Tibial nerve (tissue), 4 donors: ENCODE data around the gene GREM1. TPM values are rescaled to one million over a fixed set of nuclear protein-coding genes. Genes with fewer than 3 reads are reported as not detected.

ENCODE experiments used
- DNase-seq, 2 donors: peaks; one replicate each; pipeline ENCODE4 v3.0.0-alpha.2; 2019; ENCODE audit warnings: low spot score in 2 of 2
- H3K27ac ChIP-seq, 4 donors: fragments of 200-600 bp; sonication (generic) in 3 of 4; one replicate each; pipeline ENCODE4 v1.5.1; 2017 to 2019; ENCODE audit warnings: mild to moderate bottlenecking in 1 of 4
- H3K27me3 ChIP-seq, 2 donors: fragments of 200-600 bp; sonication (generic) in 1 of 2; one replicate each; pipeline versions ENCODE4 v1.5.1 to v1.6.0; 2017 to 2019
- H3K36me3 ChIP-seq, 3 donors: fragments of 200-600 bp; sonication (generic); one replicate each; pipeline ENCODE4 v1.5.1; 2018 to 2019
- H3K4me1 ChIP-seq, 4 donors: fragments of 200-600 bp; sonication (generic) in 3 of 4; one replicate each; pipeline ENCODE4 v1.5.1; 2017 to 2019
- H3K4me3 ChIP-seq, 4 donors: fragments of 200-600 bp; sonication (generic) in 3 of 4; one replicate each; pipeline ENCODE4 v1.5.1; 2017 to 2019; ENCODE audit warnings: mild to moderate bottlenecking in 1 of 4, moderate library complexity in 1 of 4
- H3K9me3 ChIP-seq, 4 donors: fragments of 200-600 bp; sonication (generic) in 3 of 4; one replicate each; pipeline ENCODE4 v1.5.1; 2017 to 2019
- EP300 ChIP-seq, 2 donors: sonication (generic); formaldehyde crosslinking; IDR thresholded peaks; one replicate each; pipeline ENCODE4 v1.6.1; 2017; ENCODE audit warnings: antibody characterized with exemption in 2 of 2, mild to moderate bottlenecking in 1 of 2
- POLR2A ChIP-seq, 2 donors: fragments of 450-650 bp; IDR thresholded peaks; one replicate each; pipeline ENCODE4 v1.6.1; 2017; ENCODE audit warnings: antibody characterized with exemption in 2 of 2, mild to moderate bottlenecking in 2 of 2, moderate library complexity in 2 of 2
- WGBS, 2 donors: methylation state at CpG; one replicate each; pipeline ENCODE4 v1.1.5; 2018; 5-methylcytosine and 5-hydroxymethylcytosine counted together
- total RNA-seq, 4 donors: library from RNA; depleted of rRNA; stranded (reverse); fragments of >200 nt; gene quantifications; one replicate each; pipeline ENCODE4 v1.1.0, GENCODE V29; 2016
- TF ChIP-seq, protein P1 (sequence below), 5 experiments: fragments of 200-600 bp in 3 of 5; fragments of 450-650 bp in 2 of 5; sonication (generic) in 3 of 5; IDR thresholded peaks; one replicate each; pipeline ENCODE4 v1.5.1; 2016 to 2019; ENCODE audit warnings: antibody characterized with exemption in 5 of 5, mild to moderate bottlenecking in 3 of 5, moderate library complexity in 2 of 5

The GREM1 gene
- total RNA-seq, 4 donors from 2014 or later = 0.30 TPM; not detected in 3

DNA sequence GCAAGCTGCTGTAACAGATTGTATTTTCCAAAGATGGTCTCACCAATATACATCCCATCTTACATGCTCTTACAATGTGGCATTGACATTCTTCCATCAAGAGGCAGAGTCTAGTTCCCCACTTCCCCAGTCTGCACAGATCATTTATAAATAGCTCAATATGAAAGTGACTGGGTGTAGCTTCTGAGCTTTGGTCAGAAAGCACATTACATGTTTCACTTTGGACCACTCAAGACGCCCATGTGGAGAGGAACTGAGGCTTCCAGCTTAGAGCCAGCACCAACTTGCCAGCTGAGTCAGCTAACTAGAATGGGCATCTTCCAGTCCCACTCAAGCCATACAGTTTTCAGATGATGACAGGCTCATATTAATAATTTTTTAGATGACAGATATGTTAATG lies 45.5 kb downstream of the GREM1 start:
- Histone ChIP-seq H3K4me3 (no peak overlapping the region), H3K27ac (no peak overlapping the region), H3K36me3 (no peaks in the 10 kb centered on the region), H3K27me3 (no peaks in the 10 kb centered on the region), H3K4me1 (no peaks in the 10 kb centered on the region), H3K9me3 (no peaks in the 10 kb centered on the region)
- WGBS, 2 donors = 80 to 85% methylated on average over 1 of the region's 1 CpG
- TF ChIP-seq, protein P1, sequence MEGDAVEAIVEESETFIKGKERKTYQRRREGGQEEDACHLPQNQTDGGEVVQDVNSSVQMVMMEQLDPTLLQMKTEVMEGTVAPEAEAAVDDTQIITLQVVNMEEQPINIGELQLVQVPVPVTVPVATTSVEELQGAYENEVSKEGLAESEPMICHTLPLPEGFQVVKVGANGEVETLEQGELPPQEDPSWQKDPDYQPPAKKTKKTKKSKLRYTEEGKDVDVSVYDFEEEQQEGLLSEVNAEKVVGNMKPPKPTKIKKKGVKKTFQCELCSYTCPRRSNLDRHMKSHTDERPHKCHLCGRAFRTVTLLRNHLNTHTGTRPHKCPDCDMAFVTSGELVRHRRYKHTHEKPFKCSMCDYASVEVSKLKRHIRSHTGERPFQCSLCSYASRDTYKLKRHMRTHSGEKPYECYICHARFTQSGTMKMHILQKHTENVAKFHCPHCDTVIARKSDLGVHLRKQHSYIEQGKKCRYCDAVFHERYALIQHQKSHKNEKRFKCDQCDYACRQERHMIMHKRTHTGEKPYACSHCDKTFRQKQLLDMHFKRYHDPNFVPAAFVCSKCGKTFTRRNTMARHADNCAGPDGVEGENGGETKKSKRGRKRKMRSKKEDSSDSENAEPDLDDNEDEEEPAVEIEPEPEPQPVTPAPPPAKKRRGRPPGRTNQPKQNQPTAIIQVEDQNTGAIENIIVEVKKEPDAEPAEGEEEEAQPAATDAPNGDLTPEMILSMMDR (IDR thresholded peaks at IDR 0.05) = no peak
- no peak for TF ChIP-seq POLR2A (IDR thresholded peaks at IDR 0.05)
- TF ChIP-seq EP300 (IDR thresholded peaks at IDR 0.05) = no peak
- no peak for DNase-seq

DNA sequence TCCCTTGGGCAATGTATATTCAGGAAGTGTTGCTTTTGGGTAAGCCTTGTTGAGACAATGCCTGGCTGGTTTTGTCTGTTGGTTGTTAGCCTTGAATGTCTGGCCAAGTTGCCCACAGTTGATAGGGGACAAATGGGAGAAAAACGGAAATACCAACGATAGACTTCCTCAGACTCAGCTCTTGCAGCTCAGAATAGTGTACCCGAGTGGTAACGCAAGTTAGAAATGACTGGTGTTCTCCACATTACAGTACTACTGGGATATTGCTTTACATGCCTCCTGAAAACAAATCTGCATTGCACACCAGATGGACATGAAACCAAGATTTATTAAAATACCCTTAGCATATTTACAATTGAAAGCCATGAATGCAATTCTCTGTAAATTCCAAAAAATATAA lies 47.4 kb downstream of the GREM1 start:
- no peaks in the 10 kb centered on the region for H3K9me3 ChIP-seq
- no peaks in the 10 kb centered on the region for H3K27me3 ChIP-seq
- no peak for DNase-seq
- H3K27ac ChIP-seq = no peak overlapping the region
- H3K4me3 ChIP-seq = no peak overlapping the region
- no peaks in the 10 kb centered on the region for H3K4me1 ChIP-seq
- TF ChIP-seq POLR2A (IDR thresholded peaks at IDR 0.05) (no peak), EP300 (IDR thresholded peaks at IDR 0.05) (no peak)
- TF ChIP-seq, protein P1 (IDR thresholded peaks at IDR 0.05) = no peak
- 66 to 67% methylated on average over 4 of the region's 4 CpGs for WGBS, 2 donors
- no peaks in the 10 kb centered on the region for H3K36me3 ChIP-seq

DNA sequence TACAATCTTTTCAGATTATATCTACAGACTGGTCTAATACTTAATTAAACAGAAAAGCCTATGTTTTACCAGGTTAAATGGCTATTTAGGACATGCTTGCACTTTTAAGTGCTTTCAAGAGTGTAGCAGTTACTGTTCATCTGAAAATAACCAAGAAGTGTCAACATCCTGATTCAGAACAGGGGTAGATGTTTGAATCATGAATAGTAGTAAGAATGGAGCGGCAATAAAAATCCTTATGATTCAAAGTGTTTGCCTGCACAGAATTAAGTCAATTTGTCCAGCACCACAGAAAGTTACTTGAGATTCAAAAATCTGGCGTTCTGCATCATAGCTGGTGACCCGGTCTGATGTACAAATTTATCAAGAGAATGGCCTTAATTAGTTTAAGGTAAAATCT lies 48.3 kb downstream of the GREM1 start:
- WGBS, 2 donors = 73 to 77% methylated on average over 3 of the region's 3 CpGs

DNA sequence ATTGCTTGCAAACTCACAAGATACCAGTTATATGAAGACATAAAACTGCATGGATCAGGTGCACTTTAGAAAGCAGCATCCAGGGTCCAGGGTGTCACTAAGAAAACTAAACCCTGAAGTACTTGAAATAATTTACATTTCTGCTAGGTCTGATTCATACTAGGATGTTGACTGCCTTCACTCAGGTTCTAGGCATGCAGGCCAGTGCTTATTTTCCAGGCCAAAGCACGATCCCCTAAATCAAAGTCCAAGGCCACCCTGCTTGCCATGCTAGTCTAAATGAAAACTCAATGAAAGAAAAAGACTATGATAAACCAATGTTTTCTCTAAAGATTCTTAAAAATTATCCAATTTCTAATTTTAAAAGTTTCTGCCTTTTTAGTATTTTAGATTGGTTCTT lies 49.4 kb downstream of the GREM1 start:
- Histone ChIP-seq H3K4me1 (no peaks in the 10 kb centered on the region), H3K36me3 (no peaks in the 10 kb centered on the region), H3K4me3 (no peak overlapping the region), H3K27ac (no peak overlapping the region), H3K27me3 (no peaks in the 10 kb centered on the region), H3K9me3 (no peaks in the 10 kb centered on the region)
- no peak for DNase-seq
- TF ChIP-seq POLR2A (IDR thresholded peaks at IDR 0.05) (no peak), EP300 (IDR thresholded peaks at IDR 0.05) (no peak)
- TF ChIP-seq, protein P1 (IDR thresholded peaks at IDR 0.05) = no peak
- 93 to 95% methylated on average over 1 of the region's 1 CpG for WGBS, 2 donors

More for the DNA sequence above, 48.3 kb downstream of the GREM1 start:
- Histone ChIP-seq H3K4me3 (no peak overlapping the region), H3K36me3 (no peaks in the 10 kb centered on the region), H3K4me1 (no peaks in the 10 kb centered on the region), H3K9me3 (no peaks in the 10 kb centered on the region), H3K27ac (no peak overlapping the region), H3K27me3 (no peaks in the 10 kb centered on the region)
- TF ChIP-seq EP300 (IDR thresholded peaks at IDR 0.05) = no peak
- TF ChIP-seq POLR2A (IDR thresholded peaks at IDR 0.05) = no peak
- no peak for DNase-seq

DNA sequence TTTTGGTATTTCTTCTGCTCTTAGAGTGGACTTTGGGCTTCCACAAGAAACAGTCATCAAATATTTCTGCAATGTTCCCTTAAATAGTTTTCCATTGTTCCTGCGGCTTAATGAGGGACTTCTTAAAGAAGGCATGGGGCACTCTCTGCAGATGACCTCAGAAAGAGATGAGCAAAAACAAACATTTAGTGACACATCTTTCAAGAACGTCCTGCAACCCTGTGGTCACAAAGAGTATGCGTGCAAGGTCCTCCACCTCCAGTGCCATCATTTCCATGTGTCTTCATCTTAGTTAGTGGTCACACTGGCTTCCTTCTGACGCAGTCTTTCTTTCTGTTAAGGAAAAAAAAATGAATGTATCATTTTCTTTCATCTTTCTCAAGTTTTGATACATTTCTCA lies 56.2 kb downstream of the GREM1 start:
- Histone ChIP-seq H3K27me3 (no peaks in the 10 kb centered on the region), H3K4me1 (no peaks in the 10 kb centered on the region), H3K4me3 (no peak overlapping the region), H3K9me3 (peaks cover 0 to 7% (median 0%) of the 10 kb centered on the region in 4 donors), H3K27ac (no peak overlapping the region), H3K36me3 (no peaks in the 10 kb centered on the region)
- WGBS, 2 donors = 78 to 80% methylated on average over 4 of the region's 4 CpGs
- DNase-seq = no peak
- TF ChIP-seq EP300 (IDR thresholded peaks at IDR 0.05) = no peak
- TF ChIP-seq, protein P1 (IDR thresholded peaks at IDR 0.05) = no peak
- no peak for TF ChIP-seq POLR2A (IDR thresholded peaks at IDR 0.05)

DNA sequence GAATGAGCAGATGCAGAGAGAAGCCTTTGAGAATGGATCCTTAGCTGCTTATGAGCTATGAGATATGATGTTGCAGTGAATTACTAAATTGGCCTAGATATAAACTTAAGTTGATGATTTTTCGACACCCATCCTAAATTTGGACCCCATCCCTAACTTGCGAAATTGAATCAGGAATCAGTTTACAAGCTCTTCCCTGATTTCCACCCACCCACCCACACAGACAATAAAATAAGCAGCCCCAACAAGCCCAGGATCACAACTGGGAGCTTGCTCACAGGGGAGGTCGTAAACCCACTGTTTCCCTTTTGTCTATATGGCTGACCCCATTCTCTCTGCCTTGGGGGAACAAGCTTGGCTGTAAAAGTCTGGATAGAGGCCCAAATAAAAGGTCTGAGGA lies 57.3 kb downstream of the GREM1 start:
- no peak for DNase-seq

More for the DNA sequence above, 57.3 kb downstream of the GREM1 start:
- TF ChIP-seq POLR2A (IDR thresholded peaks at IDR 0.05) (no peak), EP300 (IDR thresholded peaks at IDR 0.05) (no peak)
- TF ChIP-seq, protein P1 (IDR thresholded peaks at IDR 0.05) = no peak
- H3K4me1 ChIP-seq = no peaks in the 10 kb centered on the region
- H3K27ac ChIP-seq = no peak overlapping the region
- 44 to 59% methylated on average over 3 of the region's 3 CpGs for WGBS, 2 donors
- no peak overlapping the region for H3K4me3 ChIP-seq
- peaks cover 0 to 15% (median 0%) of the 10 kb centered on the region in 4 donors for H3K9me3 ChIP-seq
- H3K36me3 ChIP-seq = no peaks in the 10 kb centered on the region
- no peaks in the 10 kb centered on the region for H3K27me3 ChIP-seq
